Keratinocyte (primary cell): Measurements from ENCODE around the gene ATP11A.

Experiments
- EZH2 ChIP-seq: IDR thresholded peaks from one replicate; pipeline ENCODE4 v1.6.1; 2012; ENCODE audit warnings: inconsistent platforms, mild to moderate bottlenecking, low read length, moderate library complexity
- TF ChIP-seq, protein P1 (sequence below), 3 experiments: IDR thresholded peaks in 1 of 3; conservative IDR thresholded peaks in 1 of 3; optimal IDR thresholded peaks in 1 of 3; 2 replicates in 2 of 3; 3 replicates in 1 of 3; pipeline versions ENCODE3 to v1.5.1; 2011; ENCODE audit warnings: low read length in 3 of 3, mild to moderate bottlenecking in 3 of 3, moderate library complexity in 2 of 3, control low read depth in 1 of 3, inconsistent platforms in 1 of 3; ENCODE audit not compliant: insufficient read depth in 2 of 3; ENCODE audit errors: extremely low read depth in 1 of 3

DNA sequence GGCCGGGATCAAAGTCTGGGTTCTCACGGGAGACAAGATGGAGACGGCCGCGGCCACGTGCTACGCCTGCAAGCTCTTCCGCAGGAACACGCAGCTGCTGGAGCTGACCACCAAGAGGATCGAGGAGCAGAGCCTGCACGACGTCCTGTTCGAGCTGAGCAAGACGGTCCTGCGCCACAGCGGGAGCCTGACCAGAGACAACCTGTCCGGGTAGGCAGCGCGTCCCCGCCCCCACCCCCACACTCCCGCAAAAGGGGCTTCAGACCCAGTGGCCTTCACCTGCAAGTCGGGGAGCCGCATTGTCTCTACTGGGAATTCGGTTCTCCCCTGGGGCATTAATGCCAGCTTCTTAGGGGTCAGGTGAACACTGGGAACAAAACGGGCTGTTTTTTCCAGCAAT is 164.5 kb downstream of the ATP11A start:
- TF ChIP-seq, protein P1, sequence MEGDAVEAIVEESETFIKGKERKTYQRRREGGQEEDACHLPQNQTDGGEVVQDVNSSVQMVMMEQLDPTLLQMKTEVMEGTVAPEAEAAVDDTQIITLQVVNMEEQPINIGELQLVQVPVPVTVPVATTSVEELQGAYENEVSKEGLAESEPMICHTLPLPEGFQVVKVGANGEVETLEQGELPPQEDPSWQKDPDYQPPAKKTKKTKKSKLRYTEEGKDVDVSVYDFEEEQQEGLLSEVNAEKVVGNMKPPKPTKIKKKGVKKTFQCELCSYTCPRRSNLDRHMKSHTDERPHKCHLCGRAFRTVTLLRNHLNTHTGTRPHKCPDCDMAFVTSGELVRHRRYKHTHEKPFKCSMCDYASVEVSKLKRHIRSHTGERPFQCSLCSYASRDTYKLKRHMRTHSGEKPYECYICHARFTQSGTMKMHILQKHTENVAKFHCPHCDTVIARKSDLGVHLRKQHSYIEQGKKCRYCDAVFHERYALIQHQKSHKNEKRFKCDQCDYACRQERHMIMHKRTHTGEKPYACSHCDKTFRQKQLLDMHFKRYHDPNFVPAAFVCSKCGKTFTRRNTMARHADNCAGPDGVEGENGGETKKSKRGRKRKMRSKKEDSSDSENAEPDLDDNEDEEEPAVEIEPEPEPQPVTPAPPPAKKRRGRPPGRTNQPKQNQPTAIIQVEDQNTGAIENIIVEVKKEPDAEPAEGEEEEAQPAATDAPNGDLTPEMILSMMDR (optimal IDR thresholded peaks at IDR 0.05 in 1 of 3, IDR thresholded peaks at IDR 0.05 in 1 of 3, conservative IDR thresholded peaks at IDR 0.05 in 1 of 3; ENCODE audit: extremely low read depth in 1 of 3, insufficient read depth in 2 of 3, low read length in 3 of 3) = no peak
- no peak for TF ChIP-seq EZH2
